Fibroblast of lung (primary cell): ENCODE results near the gene SUMF1.

ENCODE experiments used
- CTCF ChIP-seq, 2 donors: IDR thresholded peaks in 1 of 2; conservative IDR thresholded peaks in 1 of 2; 1 replicate in 1 of 2; 2 replicates in 1 of 2; pipeline ENCODE4 v1.5.1; 2011 to 2012; ENCODE audit warnings: low read length in 2 of 2, control low read depth in 1 of 2, inconsistent platforms in 1 of 2, low read depth in 1 of 2, mild to moderate bottlenecking in 1 of 2
- EZH2 ChIP-seq: IDR thresholded peaks from 2 replicates; pipeline ENCODE4 v1.5.1; 2012; ENCODE audit warnings: low read length, control low read depth, mild to moderate bottlenecking; ENCODE audit errors: missing control alignments

DNA sequence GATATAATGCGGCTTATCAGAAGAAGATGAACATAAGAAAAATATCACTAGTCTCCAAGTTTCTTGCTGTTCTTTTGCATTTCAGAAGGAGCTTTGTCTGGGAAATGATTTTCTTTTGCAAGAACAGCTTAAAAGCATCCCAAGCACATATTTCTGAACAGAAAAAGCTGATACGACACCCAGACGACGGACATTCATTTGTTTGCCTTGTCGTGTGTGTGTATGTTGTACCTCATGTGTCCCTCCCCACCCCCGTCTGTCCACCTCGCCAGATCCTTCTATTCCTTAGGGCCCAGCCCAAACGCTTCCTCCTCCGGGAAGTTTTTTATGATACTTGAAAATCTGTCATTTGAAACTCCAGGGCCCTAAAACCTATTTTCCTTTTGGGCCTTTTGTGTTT is 34.9 kb upstream of the SUMF1 start:
- no peak for TF ChIP-seq CTCF (conservative IDR thresholded peaks at IDR 0.05 in 1 of 2, IDR thresholded peaks at IDR 0.05 in 1 of 2; ENCODE audit: low read depth in 1 of 2, low read length in 2 of 2)
- TF ChIP-seq EZH2 = no peak
